ENCODE measurements around the gene PAX6.
A peak's percentile ranks its signal among the peaks of the same experiment; 100 is the strongest.

The PAX6 gene

DNA sequence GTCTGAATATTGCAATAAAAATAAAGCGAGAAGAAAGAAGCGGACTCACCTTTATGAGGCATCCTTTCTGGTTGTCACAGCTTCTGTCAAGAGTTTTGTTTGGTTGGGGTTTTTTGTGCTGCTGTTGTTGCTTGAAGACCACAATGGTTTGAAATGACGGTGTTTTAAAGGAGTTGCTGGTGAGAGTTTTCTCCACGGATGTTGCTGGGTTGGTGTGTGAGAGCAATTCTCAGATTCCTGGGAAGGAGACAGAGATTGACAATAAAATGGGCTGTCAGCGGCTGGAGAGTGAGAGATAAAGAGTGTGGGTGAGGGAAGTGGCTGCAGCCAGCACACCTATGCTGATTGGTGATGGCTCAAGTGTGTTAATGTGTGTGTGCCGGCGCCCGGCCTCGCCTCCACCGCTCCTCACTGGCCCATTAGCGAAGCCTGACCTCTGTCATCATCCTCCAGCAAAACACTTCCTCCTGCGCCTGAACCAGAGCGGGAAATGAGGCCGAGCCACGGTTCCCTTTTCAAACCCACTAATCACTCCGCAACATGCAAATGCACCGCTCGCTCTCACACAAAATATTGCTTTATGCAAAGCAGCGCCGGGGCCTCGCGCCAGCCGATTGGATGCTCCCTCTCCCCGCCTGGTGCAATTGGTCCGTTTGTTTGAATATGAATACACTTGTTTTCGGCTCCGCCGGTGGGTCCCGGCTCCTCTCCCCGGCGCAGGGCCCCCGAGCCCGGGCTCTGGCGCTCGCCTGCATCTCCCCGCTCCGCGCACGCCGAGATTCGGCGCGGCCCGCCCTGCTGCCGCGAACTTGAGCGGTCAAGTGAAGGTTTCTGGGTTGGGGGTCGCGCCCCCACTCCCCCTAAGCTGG, at the start of gene PAX6:
Gene PAX6 (minus strand): TSS at position 544 of the 869 bp plus-strand sequence. CDS start 4,911 bp downstream, outside the sequence.
- H3K36me3 Mint-ChIP-seq: peaks cover 12% of the 10 kb centered on the region
- peak; percentile 36 for ATAC-seq
- peaks cover 87% of the 10 kb centered on the region for H3K27me3 Mint-ChIP-seq
- peaks cover 49% of the 10 kb centered on the region for H3K4me1 Mint-ChIP-seq
- peak within 1 kb of the TSS; percentile 72 for H3K4me3 Mint-ChIP-seq
- no peak within 1 kb of the TSS for H3K27ac Mint-ChIP-seq
- H3K9me3 Mint-ChIP-seq: peaks cover 5% of the 10 kb centered on the region

DNA sequence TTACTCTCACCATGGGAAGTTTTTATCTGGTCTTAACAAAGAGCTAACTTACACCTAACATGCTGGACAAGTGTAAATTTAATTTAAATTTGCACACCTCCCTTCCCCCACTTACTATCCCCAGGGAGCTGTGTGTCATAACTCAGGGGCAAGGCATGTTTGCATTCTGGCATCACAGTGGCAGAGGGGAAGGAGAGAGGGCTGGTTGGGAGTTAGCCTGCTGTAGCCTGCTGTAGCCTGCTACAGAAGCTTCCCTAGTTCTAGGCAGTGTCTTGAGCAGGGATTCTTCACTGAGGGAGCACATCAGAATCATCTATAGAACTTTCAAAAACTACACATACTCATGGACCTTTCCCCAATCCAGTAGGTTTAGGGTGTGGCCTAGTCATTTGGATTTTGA, 49.3 kb upstream of the PAX6 start:
- H3K9me3 Mint-ChIP-seq: peaks cover 2% of the 10 kb centered on the region
- H3K36me3 Mint-ChIP-seq: no peaks in the 10 kb centered on the region
- H3K27ac Mint-ChIP-seq: no peak overlapping the region
- H3K27me3 Mint-ChIP-seq: peaks cover 38% of the 10 kb centered on the region
- no peak for ATAC-seq
- H3K4me1 Mint-ChIP-seq: no peaks in the 10 kb centered on the region
- no peak overlapping the region for H3K4me3 Mint-ChIP-seq

DNA sequence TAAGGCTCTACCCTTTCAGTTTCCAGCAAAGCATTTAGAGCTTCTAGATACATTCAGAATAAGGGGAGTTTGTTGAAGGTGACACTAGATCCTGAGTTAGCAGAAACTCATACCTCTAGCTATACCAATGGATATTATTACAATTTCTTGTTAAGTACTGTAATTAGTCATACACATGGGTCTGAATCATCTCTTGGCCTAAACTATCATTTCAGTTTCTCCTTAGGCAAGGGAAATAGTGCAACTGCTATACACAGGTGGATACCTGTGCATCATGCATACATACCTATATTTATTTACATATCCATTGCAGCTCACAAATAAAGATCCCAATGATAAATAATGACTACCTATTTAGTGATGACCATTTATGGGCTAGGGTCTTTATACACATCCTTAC, 45.1 kb upstream of the PAX6 start:
- no peaks in the 10 kb centered on the region for H3K4me1 Mint-ChIP-seq
- no peaks in the 10 kb centered on the region for H3K36me3 Mint-ChIP-seq
- no peak for ATAC-seq
- no peak overlapping the region for H3K27ac Mint-ChIP-seq
- peaks cover 19% of the 10 kb centered on the region for H3K27me3 Mint-ChIP-seq
- no peak overlapping the region for H3K4me3 Mint-ChIP-seq
- no peaks in the 10 kb centered on the region for H3K9me3 Mint-ChIP-seq

DNA sequence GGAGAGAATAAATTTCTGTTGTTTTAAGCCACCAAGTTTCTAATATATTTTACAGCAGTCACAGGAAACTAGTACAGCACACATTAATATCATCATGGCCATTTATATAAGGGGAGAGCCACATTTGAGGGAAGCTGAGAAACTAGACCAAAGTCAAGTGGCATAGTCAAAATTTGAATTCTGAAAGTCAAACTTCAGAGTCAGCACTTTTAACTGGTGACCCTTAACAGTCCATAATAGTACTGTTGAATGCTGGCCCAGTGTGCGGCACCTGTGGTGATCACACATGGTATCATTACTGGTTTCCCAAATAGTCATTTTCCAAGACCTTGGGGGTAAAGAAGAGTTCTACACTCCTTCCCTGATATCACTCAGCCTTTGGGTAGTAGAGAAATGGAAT, 44.3 kb upstream of the PAX6 start:
- H3K27ac Mint-ChIP-seq: no peak overlapping the region
- no peaks in the 10 kb centered on the region for H3K4me1 Mint-ChIP-seq
- no peaks in the 10 kb centered on the region for H3K36me3 Mint-ChIP-seq
- H3K9me3 Mint-ChIP-seq: no peaks in the 10 kb centered on the region
- H3K4me3 Mint-ChIP-seq: no peak overlapping the region
- ATAC-seq: no peak
- H3K27me3 Mint-ChIP-seq: peaks cover 13% of the 10 kb centered on the region

DNA sequence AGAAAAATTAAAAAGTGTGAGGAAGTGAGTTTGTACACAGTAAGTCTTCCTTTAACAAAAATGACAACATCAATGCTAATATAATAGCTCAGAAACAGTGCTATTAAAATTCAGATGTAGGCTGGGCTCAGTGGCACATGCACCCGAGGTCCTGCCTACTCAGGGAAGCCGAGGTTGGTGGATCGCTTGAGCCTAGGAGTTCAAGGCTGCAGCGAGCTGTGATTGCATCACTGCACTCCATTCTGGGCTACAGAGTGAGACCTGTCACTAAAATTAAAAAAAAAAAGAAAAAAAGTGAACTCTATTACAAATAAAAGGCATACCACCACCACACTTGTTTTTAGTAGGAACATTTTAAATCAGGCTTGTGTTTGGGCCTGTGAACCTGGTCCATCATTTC, 39.2 kb upstream of the PAX6 start:
- ATAC-seq: no peak
- Mint-ChIP-seq H3K4me1 (no peaks in the 10 kb centered on the region), H3K4me3 (no peak overlapping the region), H3K27me3 (peaks cover 1% of the 10 kb centered on the region), H3K27ac (no peak overlapping the region), H3K9me3 (no peaks in the 10 kb centered on the region), H3K36me3 (no peaks in the 10 kb centered on the region)

DNA sequence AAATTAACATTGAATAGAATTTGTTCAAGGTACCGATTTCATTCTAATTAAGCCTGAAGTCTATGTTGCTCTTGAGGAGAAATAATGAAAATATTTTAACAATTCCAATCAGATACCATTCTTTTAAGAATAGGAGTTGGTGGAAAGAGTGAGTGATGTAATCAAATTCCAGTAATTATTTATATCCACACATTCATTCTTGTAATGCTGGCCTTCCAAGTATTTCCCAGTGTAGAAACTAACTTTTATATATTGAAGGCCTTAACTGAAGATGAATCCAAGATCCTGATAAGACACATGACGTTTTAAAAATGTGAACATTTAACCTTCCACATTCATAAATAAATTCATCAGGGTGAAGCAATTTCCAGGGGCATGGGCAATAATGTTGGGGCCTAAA, 36.6 kb upstream of the PAX6 start:
- Mint-ChIP-seq H3K27ac (no peak overlapping the region), H3K9me3 (no peaks in the 10 kb centered on the region), H3K36me3 (no peaks in the 10 kb centered on the region), H3K27me3 (peaks cover 27% of the 10 kb centered on the region), H3K4me1 (no peaks in the 10 kb centered on the region), H3K4me3 (no peak overlapping the region)
- ATAC-seq: no peak

DNA sequence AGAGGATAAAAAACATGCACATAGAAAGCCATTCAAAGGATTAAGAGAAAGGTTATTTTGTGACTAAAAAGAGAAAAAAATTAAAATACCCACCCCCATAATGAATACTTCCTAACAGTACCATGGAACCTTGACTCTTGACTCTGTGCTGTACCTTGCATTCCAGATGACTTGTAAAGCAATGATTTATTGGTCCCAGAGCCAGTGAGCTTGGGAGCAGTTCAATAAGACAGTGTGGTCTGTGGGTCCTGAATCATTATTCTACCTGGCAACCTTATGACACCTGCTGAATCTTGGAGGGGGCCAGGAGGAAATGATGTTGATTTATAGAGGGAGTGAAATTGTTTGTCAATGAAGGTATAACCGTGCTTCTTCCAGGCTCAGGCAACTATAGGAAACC, 34.2 kb upstream of the PAX6 start:
- H3K27ac Mint-ChIP-seq: no peak overlapping the region
- no peaks in the 10 kb centered on the region for H3K4me1 Mint-ChIP-seq
- H3K9me3 Mint-ChIP-seq: no peaks in the 10 kb centered on the region
- H3K27me3 Mint-ChIP-seq: peaks cover 42% of the 10 kb centered on the region
- ATAC-seq: no peak
- no peaks in the 10 kb centered on the region for H3K36me3 Mint-ChIP-seq
- no peak overlapping the region for H3K4me3 Mint-ChIP-seq

DNA sequence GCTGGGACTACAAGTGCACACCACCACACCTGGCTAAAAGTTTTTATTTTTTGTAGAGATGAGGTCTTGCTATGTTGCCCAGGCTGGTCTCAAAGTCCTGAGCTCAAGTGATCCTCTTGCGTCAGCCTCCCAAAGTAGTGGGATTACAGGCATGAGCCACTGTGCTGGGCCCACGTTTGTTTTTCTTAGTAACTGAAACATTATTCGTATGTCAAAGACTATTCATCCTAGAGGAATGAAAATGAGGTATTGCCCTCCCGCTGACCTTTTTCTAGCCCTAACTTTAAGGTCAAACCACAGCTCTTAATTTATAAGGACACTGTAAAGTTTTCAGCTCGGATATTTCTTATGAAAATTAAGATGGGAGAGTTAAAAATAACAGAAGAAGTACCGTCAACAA, 33.2 kb upstream of the PAX6 start:
- no peak overlapping the region for H3K27ac Mint-ChIP-seq
- H3K36me3 Mint-ChIP-seq: no peaks in the 10 kb centered on the region
- no peak for ATAC-seq

DNA sequence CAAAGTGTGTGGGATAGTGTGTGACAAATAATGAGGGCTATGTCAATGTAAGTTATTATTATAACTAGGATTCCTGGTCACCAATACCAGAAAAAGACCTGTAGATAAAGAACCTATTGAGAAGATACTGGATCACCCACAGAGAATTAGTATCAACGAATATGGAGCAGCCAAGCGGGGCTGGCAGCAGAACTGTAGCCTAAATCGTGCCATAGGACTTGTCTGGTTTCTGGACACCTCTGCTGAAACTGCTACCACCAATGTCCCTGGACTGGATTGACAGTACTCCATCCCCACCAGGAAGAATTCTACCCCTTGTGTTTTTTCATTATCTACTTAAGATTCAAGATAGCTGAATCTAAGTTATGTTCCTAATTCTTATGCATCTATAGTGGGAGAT, 30.3 kb upstream of the PAX6 start:
- Mint-ChIP-seq H3K4me3 (no peak overlapping the region), H3K4me1 (no peaks in the 10 kb centered on the region), H3K27me3 (peaks cover 50% of the 10 kb centered on the region), H3K36me3 (no peaks in the 10 kb centered on the region), H3K9me3 (no peaks in the 10 kb centered on the region), H3K27ac (no peak overlapping the region)
- ATAC-seq: no peak

More for the DNA sequence above, 33.2 kb upstream of the PAX6 start:
- H3K4me1 Mint-ChIP-seq: no peaks in the 10 kb centered on the region
- no peaks in the 10 kb centered on the region for H3K9me3 Mint-ChIP-seq
- H3K27me3 Mint-ChIP-seq: peaks cover 50% of the 10 kb centered on the region
- H3K4me3 Mint-ChIP-seq: no peak overlapping the region

DNA sequence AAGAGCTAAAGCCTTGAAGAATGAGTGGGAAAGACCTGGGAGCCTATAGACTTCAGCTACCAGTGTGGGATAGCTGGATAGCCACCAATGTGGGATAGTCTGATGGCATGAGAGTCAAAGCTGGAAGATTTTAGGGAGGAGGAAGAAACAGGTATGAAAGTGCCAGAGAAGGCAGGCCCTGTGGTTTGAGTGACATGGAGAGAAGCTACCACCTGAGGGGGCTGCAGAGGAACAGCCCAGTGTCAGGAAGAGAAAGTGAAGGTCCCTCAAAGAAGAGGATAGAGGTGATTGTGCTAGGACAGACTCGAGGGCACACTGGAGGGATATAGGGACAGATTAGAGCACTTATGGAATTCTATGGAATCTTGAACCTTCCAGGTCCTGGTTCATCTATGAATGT, 23.1 kb upstream of the PAX6 start:
- no peaks in the 10 kb centered on the region for H3K9me3 Mint-ChIP-seq
- H3K36me3 Mint-ChIP-seq: no peaks in the 10 kb centered on the region
- H3K27me3 Mint-ChIP-seq: peaks cover 5% of the 10 kb centered on the region
- no peak overlapping the region for H3K4me3 Mint-ChIP-seq
- no peak for ATAC-seq
- no peak overlapping the region for H3K27ac Mint-ChIP-seq
- no peaks in the 10 kb centered on the region for H3K4me1 Mint-ChIP-seq

DNA sequence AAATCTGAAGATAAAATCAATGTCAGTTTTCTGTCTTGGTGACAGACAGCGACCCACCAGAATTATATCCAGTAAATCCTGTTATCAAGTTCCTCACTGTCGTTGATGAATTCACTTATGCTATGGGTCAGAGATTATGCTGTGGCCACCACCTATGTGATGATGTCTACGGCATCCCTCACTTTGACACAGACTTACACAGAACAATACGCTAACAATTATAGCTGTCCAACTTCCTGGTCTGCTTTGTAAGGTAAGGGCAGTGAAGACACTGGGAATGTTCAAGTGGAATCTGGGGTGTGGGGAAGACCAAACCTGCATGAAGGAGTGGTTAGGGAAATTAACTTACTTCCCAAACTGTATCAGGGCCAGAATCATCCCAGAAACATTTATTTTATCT, 19.3 kb upstream of the PAX6 start:
- no peak for ATAC-seq
- Mint-ChIP-seq H3K4me1 (no peaks in the 10 kb centered on the region), H3K27me3 (peaks cover 39% of the 10 kb centered on the region), H3K27ac (no peak overlapping the region), H3K4me3 (no peak overlapping the region), H3K9me3 (no peaks in the 10 kb centered on the region), H3K36me3 (no peaks in the 10 kb centered on the region)

DNA sequence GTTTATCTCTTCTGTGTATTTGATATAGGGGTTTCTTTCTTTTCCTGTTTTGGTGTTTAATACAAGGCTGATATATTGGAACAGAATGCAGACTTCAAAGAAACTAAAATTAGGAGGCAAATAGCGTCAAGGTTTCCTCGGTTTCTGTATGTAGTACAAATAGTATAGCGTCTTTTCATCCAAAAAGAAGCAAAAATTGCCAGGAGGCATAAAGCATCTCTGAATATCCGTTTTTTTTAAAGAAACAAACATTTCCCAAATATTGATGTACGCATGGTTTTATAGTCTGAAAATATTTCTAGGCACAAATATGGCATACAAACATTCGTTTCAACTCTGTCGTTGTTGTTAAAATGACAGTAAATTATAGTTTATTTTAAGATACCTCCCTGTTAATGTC, 17.1 kb upstream of the PAX6 start:
- H3K27me3 Mint-ChIP-seq: peaks cover 61% of the 10 kb centered on the region
- no peaks in the 10 kb centered on the region for H3K36me3 Mint-ChIP-seq
- H3K9me3 Mint-ChIP-seq: no peaks in the 10 kb centered on the region
- H3K27ac Mint-ChIP-seq: no peak overlapping the region
- peaks cover 5% of the 10 kb centered on the region for H3K4me1 Mint-ChIP-seq
- H3K4me3 Mint-ChIP-seq: no peak overlapping the region
- no peak for ATAC-seq

DNA sequence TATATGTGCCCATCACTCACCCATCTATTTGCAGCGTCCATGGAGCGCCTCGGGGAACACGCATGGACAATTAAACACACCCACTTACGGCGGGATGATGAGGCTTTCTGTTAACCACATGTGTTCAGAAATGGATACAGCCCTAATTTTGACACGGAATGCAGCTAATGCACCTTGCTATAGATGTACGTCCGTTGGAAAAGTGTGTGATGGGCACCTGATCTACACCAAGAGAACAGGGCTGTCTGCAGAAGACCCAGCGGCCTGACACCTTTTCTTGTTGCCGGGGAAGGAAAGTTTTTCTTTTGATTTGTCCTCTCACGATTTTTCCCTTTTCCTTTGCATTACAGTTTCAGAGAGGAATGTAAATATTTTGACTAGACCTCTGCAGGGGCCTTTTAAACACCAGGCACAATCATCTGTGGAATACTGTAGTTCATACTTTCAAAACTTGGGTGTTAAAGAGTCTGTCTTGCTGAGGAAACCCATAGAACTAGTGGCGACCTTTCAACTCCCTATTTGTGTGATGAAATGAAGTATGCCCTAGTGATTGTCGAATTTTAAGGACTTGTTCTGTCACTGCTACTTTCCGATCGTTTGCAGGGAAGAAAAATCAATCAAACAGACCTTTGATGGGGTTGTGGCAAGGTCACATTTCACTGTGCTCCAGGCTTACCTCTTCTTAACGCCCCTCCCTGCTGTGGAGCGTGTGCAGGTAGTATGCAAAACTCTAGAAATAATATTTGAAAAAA, 16.5 kb upstream of the PAX6 start:
- Mint-ChIP-seq H3K27ac (no peak overlapping the region), H3K36me3 (no peaks in the 10 kb centered on the region), H3K9me3 (no peaks in the 10 kb centered on the region), H3K27me3 (peaks cover 67% of the 10 kb centered on the region), H3K4me1 (peaks cover 5% of the 10 kb centered on the region), H3K4me3 (no peak overlapping the region)
- ATAC-seq: no peak

DNA sequence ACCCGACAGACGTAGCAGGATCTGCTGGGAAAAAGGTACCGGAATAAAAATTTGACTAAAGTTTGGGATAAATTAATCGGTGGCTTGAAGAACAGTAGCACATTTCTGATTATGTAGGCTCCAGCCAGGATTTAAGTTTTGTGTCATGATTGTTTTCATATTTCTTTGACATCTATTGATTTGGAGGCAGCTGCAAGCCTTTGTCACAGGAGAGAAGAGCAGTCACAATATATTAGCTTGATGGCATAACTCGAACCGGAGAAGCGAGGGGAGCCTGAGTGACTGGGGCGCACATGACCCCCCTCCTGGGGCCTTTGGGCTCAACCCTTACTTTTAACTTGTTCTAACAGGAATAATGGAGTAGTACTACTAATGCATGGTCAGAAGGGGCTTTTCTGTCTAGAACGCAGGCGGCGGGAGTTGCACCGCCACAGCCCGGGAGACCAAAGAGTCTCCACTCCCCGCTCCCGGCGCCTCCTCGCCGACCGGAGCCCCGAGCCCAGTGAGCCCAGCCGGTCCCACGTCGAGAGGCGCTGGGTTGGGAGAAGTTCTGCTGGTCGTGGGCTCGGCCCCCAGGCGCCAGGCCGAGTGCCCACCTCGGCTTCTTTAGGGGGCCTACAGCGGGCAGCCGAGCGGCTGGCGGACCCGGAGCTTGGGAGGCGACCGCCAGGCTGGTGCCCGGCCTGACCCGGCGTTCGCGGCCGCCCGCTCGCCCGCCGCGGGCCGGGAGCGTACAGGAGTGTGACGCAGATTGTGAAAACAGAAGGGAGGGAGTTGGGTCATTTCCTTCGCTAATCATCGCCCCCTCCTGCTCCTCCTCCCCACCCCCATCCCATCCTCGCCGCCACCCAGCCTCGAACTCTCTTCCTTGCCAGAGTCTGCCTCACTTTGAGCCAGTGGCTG, 15.7 kb upstream of the PAX6 start:
- Mint-ChIP-seq H3K9me3 (no peaks in the 10 kb centered on the region), H3K27ac (no peak overlapping the region), H3K4me3 (no peak overlapping the region), H3K27me3 (peaks cover 76% of the 10 kb centered on the region), H3K36me3 (no peaks in the 10 kb centered on the region), H3K4me1 (peaks cover 5% of the 10 kb centered on the region)
- ATAC-seq: no peak

DNA sequence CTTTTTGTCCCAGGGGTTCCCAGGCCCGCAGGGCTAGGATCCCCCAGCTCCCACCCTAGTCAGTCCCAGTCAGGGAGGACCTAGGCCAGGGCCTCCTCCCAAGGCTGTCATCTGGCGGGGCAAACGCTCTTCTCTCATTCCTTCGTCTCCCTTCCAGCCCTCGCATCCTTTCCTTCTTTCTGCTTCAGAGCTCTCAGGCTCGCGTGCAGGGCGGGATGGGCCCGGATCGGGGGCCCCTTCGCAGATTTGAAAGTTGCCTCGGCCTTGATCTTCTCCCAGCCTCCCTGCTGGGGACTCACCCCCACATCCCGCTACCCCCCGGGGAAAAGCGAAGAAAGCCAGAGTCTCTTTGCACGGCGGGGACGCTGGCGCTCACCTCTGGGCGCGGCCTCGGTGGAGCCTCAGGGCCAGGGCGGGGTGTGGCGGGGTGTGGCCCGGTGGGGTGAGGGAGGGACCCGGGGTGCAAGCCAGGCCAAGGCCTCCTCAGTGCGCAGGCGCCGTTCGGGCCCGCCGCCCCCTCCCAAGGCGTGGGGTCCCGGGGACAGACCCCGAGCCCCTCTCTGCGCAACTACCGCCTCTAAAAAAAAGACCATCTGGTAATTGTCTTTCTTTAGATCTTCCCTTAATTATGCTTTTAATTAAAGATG, 14.8 kb upstream of the PAX6 start:
- H3K4me3 Mint-ChIP-seq: no peak overlapping the region
- no peaks in the 10 kb centered on the region for H3K36me3 Mint-ChIP-seq
- peaks cover 5% of the 10 kb centered on the region for H3K4me1 Mint-ChIP-seq
- ATAC-seq: peak; percentile 16
- no peaks in the 10 kb centered on the region for H3K9me3 Mint-ChIP-seq
- no peak overlapping the region for H3K27ac Mint-ChIP-seq
- peaks cover 84% of the 10 kb centered on the region for H3K27me3 Mint-ChIP-seq

Measured in stimulated activated memory B cell treated with anti-CD40 and anti-IgM and Interleukin-4, amounts not matched to agents 10 μg/mL and 1 μg/mL and 100 μg/mL, for 72 hours (primary cell).